Esophagus muscularis mucosa (tissue), 4 donors: ENCODE data around the gene MTCL1.

Experiments used
- EP300 ChIP-seq: sonication (generic); formaldehyde crosslinking; IDR thresholded peaks from one replicate; pipeline ENCODE4 v1.6.1; 2017; ENCODE audit warnings: antibody characterized with exemption
- POLR2A ChIP-seq: fragments of 450-650 bp; IDR thresholded peaks from one replicate; pipeline ENCODE4 v1.6.1; 2017; ENCODE audit warnings: antibody characterized with exemption, moderate library complexity, mild to moderate bottlenecking, low read depth
- TF ChIP-seq, protein P1 (sequence below), 3 experiments: fragments of 200-600 bp in 2 of 3; fragments of 450-650 bp in 1 of 3; sonication (generic) in 2 of 3; IDR thresholded peaks; one replicate each; pipeline ENCODE4 v1.5.1; 2017 to 2019; ENCODE audit warnings: antibody characterized with exemption in 3 of 3, mild to moderate bottlenecking in 2 of 3, moderate library complexity in 1 of 3

DNA sequence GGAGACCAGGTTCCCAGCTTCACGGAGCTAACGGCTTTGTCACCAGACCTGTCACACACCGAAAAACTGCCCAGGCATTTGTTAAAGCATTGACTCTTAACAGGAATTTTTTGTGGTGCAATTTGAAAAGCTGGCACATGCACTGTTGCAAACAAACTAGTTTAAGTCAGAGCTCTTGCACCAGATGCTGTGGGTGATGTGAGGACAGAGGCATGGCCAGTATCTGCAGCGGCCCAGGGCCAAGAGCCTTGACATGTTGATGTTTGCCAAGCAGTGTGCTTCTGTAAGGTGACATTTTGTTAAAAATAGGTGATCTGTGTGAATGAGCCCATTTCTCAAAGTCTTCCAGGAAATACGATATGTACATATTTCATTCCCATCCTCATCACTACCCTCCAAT, 142.5 kb downstream of the MTCL1 start:
- TF ChIP-seq EP300, result no peak
- TF ChIP-seq POLR2A, result no peak
- TF ChIP-seq, protein P1, sequence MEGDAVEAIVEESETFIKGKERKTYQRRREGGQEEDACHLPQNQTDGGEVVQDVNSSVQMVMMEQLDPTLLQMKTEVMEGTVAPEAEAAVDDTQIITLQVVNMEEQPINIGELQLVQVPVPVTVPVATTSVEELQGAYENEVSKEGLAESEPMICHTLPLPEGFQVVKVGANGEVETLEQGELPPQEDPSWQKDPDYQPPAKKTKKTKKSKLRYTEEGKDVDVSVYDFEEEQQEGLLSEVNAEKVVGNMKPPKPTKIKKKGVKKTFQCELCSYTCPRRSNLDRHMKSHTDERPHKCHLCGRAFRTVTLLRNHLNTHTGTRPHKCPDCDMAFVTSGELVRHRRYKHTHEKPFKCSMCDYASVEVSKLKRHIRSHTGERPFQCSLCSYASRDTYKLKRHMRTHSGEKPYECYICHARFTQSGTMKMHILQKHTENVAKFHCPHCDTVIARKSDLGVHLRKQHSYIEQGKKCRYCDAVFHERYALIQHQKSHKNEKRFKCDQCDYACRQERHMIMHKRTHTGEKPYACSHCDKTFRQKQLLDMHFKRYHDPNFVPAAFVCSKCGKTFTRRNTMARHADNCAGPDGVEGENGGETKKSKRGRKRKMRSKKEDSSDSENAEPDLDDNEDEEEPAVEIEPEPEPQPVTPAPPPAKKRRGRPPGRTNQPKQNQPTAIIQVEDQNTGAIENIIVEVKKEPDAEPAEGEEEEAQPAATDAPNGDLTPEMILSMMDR (IDR thresholded peaks at IDR 0.05), result no peak
